ENCODE data around the gene DOCK4. TPM values are rescaled to one million over a fixed set of nuclear protein-coding genes. Genes with fewer than 3 reads are reported as not detected.

Gene DOCK4
- total and polyA plus RNA-seq, 2 of the 8 experiments (the other 6 are each of a cell fraction or from before 2014, with no cell fraction given) = 5.1 to 23.6 TPM

GRCh38 chr7:112045222-112045621 lies 161.0 kb downstream of the DOCK4 start:
- Histone ChIP-seq H3K4me2 (ENCODE audit: insufficient read depth in 1 of 2, low read depth in 2 of 2, low read length in 2 of 2) (no peak overlapping the region), H2BK5ac (ENCODE audit: low read depth, low read length) (no peak overlapping the region), H3K23me2 (ENCODE audit: low read depth, low read length) (no peaks in the 10 kb centered on the region), H3K27ac (ENCODE audit: low read depth, low read length) (no peak overlapping the region), H2BK12ac (ENCODE audit: low read depth, low read length) (no peak overlapping the region), H3K4ac (replicated peaks; ENCODE audit: insufficient read length, low read depth, low read length) (no peak overlapping the region), H3K23ac (ENCODE audit: insufficient read length) (no peak overlapping the region), H3K56ac (replicated peaks; ENCODE audit: insufficient read length, low read depth, low read length) (no peak overlapping the region), H3K79me2 (ENCODE audit: control insufficient read depth in 1 of 2, insufficient read depth in 2 of 2, low read length in 2 of 2) (0 out of 4 replicates have a peak, but pooled peaks cover 0 to 4% of the 10 kb centered on the region in 2 experiments), H3K9me3 (ENCODE audit: insufficient read depth in 2 of 2, low read depth in 1 of 2, low read length in 1 of 2) (0 out of 4 replicates have a peak, but pooled peaks cover 0 to 3% of the 10 kb centered on the region in 2 experiments), H2BK15ac (ENCODE audit: low read length) (no peak overlapping the region), H3K4me3 (ENCODE audit: extremely low read depth in 1 of 4, insufficient read depth in 2 of 4, low read depth in 3 of 4, low read length in 4 of 4) (no peak overlapping the region), H3K36me3 (ENCODE audit: control insufficient read depth in 2 of 4, insufficient read depth in 4 of 4, low read length in 3 of 4) (no peaks in the 10 kb centered on the region), H3K18ac (ENCODE audit: extremely low read depth, low read length) (no peak overlapping the region), H3K14ac (ENCODE audit: insufficient read length) (no peak overlapping the region), H2BK20ac (ENCODE audit: low read length) (no peak overlapping the region), H4K20me1 (replicated peaks in 1 of 2; ENCODE audit: control insufficient read depth in 1 of 2, insufficient read depth in 2 of 2, low read length in 2 of 2) (no peaks in the 10 kb centered on the region), H2BK120ac (replicated peaks; ENCODE audit: low read depth, low read length) (no peak overlapping the region), H3K9ac (replicated peaks in 1 of 4; ENCODE audit: extremely low read depth in 1 of 4, low read depth in 3 of 4, low read length in 3 of 4) (no peak overlapping the region), H2AK5ac (ENCODE audit: low read depth, low read length) (no peak overlapping the region), H3K79me1 (ENCODE audit: low read depth, low read length) (no peaks in the 10 kb centered on the region; the same call in 1 of the 2 replicates), H4K5ac (ENCODE audit: insufficient read length, low read depth, low read length) (no peak overlapping the region), H3K27me3 (replicated peaks in 1 of 4; ENCODE audit: control insufficient read depth in 3 of 4, extremely low read depth in 1 of 4, insufficient read depth in 3 of 4, low read length in 3 of 4) (no peaks in the 10 kb centered on the region), H4K8ac (ENCODE audit: extremely low read depth, insufficient read depth, low read length) (no peak overlapping the region), H4K91ac (replicated peaks; ENCODE audit: insufficient read length, low read length) (no peak overlapping the region), H2AFZ (ENCODE audit: low read length) (no peak overlapping the region), H3K4me1 (replicated peaks in 1 of 4; ENCODE audit: control insufficient read depth in 3 of 4, insufficient read depth in 4 of 4, low read length in 3 of 4) (no peaks in the 10 kb centered on the region)
- DNase-seq (ENCODE audit: low read depth in 1 of 2, low spot score in 2 of 2) (no peak), FAIRE-seq (no peak)
- TF ChIP-seq SIRT6 (IDR thresholded peaks at IDR 0.05; ENCODE audit: low read length) (no peak), BRCA1 (IDR thresholded peaks at IDR 0.05; ENCODE audit: low read depth, low read length) (no peak), FOSL1 (IDR thresholded peaks at IDR 0.05; ENCODE audit: insufficient read depth, low read depth, low read length) (no peak), ZNF274 (IDR thresholded peaks at IDR 0.05; ENCODE audit: borderline replicate concordance, extremely low read depth, low read length) (no peak), KDM1A (IDR thresholded peaks at IDR 0.05; ENCODE audit: borderline replicate concordance, low read length) (no peak), POLR2A (IDR thresholded peaks at IDR 0.05; ENCODE audit: control extremely low read depth in 1 of 2, low read depth in 2 of 2, low read length in 2 of 2) (no peak), POU5F1 (IDR thresholded peaks at IDR 0.05; ENCODE audit: low read depth, low read length) (no peak), PHF8 (conservative IDR thresholded peaks at IDR 0.05; ENCODE audit: low read depth, low read length) (no peak), CHD1 (IDR thresholded peaks at IDR 0.05; ENCODE audit: low read depth, low read length) (no peak), MAFK (IDR thresholded peaks at IDR 0.05; ENCODE audit: low read depth, low read length) (no peak), KDM5A (IDR thresholded peaks at IDR 0.05; ENCODE audit: low read length) (no peak), SUZ12 (IDR thresholded peaks at IDR 0.05; ENCODE audit: low read length) (no peak), RNF2 (IDR thresholded peaks at IDR 0.05; ENCODE audit: borderline replicate concordance, low read depth, low read length, missing control alignments, poor library complexity, severe bottlenecking) (no peak), SRF (IDR thresholded peaks at IDR 0.05; ENCODE audit: low read depth, low read length) (no peak), EGR1 (IDR thresholded peaks at IDR 0.05; ENCODE audit: borderline replicate concordance, low read depth, low read length) (no peak), HDAC6 (IDR thresholded peaks at IDR 0.05; ENCODE audit: low read depth, low read length) (no peak)
- ChIA-PET CTCF (ENCODE audit: partially characterized antibody) (interaction anchor here (0.8 kb wide), 1 partner anchor 364 kb away, joined by 3 read pairs; no protein-coding TSS in a partner anchor), POLR2A (ENCODE audit: partially characterized antibody) (no interaction called here)

All from H1 (cell line).